ENCODE results near the gene SLIT3. TPM values are rescaled to one million over a fixed set of nuclear protein-coding genes. Genes with fewer than 3 reads are reported as not detected.

The SLIT3 gene
- polyA plus RNA-seq, 4 donors, result 44.8 to 57.0 (median 49.6) TPM

DNA sequence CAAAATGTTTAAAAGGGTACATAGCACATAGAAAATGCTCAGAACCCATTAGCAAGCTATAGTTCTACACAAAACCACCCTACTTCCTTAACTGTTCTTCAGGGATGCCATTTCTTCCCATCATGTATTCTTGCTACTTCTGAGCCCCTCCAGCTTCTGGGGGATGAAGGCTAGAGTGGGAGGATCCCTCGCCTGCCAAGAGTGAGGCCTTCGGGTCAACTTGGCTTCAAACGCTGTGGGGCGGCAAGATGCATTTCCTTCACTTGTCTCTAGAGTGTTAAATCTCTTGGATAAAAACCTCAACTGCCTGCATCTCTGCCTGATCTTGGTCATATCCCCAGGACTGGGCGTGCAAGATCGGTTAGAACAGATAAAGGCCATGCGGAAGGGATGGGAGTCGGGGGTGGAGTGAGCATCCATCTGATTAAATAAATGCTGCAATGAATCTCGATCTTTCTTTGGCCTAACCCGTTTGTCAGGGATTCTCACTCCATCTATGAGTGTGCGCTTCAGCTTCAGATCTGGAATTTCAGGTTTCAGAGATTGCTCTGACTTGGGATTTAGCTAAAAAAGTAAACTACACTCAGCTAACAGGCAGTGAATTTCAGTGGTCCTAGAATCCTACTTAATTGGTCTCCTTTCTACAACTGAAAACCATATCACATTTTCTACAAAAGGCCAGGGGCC lies 603.8 kb downstream of the SLIT3 start:
- no peak for DNase-seq (ENCODE audit: low read depth in 4 of 4, low spot score in 2 of 4)

DNA sequence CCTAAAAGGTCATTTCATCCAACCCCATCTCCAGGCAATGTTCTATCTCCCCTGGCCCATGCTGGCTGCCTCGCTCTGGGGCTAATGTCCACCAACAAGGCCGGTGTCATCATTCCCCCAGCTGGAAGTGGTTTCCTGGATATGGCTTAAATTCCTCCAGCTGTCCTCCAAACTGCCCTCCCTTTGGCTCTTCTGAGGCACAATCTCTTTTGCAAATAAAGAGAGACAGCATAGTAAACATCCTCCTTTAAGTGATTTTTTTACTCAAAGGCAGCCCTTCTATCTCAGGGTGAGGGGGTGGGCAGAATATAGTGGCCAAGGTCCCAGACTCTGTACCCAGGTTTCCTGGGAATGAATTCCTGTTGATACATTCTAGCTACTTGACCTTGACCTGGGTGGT lies 604.3 kb downstream of the SLIT3 start:
- DNase-seq (ENCODE audit: low read depth in 4 of 4, low spot score in 2 of 4), result no peak

DNA sequence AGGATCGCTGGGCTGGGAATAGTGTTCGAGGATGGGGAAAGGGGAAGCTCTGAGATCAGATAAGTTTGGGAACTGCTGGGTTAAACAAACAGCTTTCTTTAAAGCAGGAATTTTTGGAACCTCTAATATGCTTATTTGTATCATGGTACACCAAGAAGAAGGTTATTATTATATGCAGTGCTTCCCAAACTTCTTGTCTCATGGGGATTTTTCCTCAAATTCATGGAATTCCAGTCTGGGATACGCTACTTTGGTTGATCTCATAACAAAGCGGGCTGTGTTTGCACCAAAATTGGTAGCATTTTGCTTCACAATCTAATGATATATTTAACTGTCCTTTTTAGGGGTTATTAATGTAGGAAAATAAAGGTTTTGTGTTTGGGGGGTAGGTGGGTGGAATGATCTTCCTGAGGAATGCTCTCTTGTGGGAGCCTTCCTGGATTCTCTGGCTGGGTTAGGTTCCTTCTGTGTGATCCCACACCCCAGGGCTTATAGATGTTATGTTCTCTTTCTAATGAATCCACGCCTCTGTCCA lies 605.6 kb downstream of the SLIT3 start:
- DNase-seq (ENCODE audit: low read depth in 4 of 4, low spot score in 2 of 4), result no peak

DNA sequence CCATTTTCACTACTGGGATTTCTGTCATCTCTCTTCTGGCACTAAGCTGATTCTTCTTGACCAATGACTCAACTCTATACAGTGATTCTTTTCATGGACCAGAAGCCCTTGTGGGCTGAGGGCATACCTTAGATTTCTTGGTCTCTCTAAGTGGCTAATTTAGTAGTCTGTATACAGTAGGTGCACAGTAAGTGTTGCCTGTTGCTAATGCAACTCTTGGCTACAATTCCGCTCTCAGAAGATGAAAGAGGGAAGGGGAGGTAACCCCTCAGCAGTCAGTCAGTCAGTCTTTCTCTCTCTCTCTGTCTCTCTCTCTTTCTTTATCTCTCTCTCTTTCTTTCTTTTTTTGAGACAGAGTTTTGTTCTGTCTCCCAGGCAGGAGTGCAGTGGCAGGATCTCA lies 606.6 kb downstream of the SLIT3 start:
- DNase-seq (ENCODE audit: low read depth in 4 of 4, low spot score in 2 of 4), result no peak

DNA sequence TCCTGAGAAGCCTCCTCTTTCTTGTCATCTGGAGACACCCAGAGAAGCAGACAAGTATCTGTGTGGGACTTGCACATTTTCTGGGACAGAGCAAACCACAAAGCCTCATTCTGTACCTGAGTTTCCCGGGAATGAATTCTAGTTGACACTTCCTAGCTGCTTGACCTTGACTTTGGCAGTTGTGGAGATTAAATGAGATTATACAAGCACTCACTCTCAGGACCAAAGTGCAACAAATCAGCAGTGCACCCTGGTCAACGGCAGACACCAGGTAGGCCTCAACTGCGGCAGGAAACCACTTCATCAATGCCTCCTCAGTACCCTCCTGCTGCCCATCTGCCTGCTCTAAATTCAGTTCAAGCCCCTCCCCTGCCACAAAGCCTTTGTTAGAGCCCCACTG lies 607.1 kb downstream of the SLIT3 start:
- DNase-seq (ENCODE audit: low read depth in 4 of 4, low spot score in 2 of 4), result no peak

DNA sequence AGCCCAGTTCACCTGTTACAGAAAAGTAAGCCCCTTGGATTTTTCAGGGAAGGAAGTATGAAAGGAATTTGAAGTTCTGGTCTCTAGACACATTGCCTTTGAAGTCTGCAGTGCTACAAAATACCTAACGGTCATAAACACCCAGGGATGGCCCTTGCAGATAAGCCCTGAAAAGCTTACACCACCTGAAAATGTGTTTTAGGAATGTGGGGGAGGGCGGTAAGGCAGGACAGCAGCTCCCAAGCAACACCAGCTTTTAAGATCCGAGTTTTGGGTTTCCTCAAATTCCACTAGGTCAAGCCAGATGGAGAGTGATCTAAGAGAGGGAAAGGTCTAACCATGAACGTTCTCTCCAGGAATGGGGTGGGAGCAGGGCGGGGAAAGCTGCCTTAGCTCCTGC lies 607.6 kb downstream of the SLIT3 start:
- DNase-seq (ENCODE audit: low read depth in 4 of 4, low spot score in 2 of 4), result no peak

DNA sequence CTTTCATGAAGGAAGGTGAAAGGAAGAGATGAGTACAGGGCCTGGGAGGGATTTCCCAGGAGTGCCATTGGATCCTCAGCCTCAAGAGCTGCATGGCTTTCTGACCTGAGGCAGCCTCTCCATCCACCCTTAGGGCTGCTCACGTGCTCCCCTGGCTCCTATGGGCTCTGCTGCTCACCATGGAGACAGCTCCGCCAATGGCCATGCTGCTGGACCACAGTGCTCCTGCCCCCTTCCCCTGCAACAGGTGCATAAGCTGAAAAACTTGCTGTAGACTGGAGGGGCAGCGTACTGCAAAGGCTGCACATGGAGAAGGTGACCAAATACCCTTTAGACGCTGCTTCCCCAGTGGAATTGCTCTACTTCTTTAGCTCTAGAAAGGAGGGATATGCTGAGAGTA lies 609.0 kb downstream of the SLIT3 start:
- no peak for DNase-seq (ENCODE audit: low read depth in 4 of 4, low spot score in 2 of 4)

DNA sequence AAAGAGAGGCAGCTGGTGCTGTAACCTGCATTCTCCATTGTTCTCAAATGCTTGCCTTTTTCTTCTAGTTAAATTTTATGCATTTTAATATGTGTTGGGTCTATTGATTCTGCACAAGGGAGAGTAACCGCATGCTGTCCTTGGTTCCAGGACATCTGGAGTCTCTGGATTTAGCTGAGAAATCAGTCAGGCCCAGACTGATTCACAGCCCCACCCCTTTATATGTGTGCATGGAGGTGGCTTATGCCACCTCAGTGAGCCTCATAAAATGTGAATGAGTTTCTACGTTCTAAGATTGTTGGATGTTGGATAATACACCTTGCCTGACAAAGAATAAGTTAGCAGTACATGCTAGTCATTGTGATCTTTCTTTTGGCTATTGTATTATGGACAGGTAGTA lies 611.7 kb downstream of the SLIT3 start:
- DNase-seq (ENCODE audit: low read depth in 4 of 4, low spot score in 2 of 4), result no peak

DNA sequence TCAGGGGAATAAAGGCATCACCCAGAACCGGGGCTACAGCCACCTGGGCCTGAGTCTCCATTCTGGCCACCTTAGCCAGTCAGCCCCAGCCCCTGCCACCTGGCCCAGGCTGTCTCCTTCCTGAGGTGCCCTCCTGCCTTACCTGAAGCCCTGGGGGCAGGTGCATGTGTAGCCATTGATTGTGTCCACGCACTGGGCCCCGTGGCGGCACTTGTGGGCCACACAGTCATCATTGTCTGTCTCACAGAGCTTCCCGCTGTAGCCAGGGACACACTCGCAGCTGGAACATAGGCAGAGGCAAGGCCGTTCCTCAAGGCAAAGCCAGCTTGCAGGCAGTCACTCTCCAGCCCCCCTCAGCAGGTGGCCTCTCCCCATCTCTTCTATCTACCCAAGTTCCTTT lies 614.1 kb downstream of the SLIT3 start:
- no peak for DNase-seq (ENCODE audit: low read depth in 4 of 4, low spot score in 2 of 4)

DNA sequence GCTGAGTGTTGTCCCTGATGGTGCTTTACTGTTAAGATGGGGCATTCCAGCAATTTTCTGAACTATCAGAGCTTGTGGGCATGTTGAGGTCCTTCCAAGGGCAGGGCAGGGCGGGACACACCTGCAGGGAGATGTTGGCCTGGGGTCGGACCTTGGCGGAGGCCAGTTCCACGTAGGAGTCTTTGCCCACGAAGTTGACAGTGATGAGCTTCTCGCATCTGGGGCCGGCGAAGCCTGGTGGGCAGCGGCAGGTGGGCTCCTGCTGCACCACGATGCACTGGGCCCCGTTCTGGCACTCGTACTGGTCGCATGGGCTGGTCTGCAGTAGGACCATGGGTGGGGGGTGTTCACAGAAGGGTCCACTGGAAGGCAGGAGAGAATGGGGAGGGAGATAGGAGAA lies 615.4 kb downstream of the SLIT3 start:
- no peak for DNase-seq (ENCODE audit: low read depth in 4 of 4, low spot score in 2 of 4)

DNA sequence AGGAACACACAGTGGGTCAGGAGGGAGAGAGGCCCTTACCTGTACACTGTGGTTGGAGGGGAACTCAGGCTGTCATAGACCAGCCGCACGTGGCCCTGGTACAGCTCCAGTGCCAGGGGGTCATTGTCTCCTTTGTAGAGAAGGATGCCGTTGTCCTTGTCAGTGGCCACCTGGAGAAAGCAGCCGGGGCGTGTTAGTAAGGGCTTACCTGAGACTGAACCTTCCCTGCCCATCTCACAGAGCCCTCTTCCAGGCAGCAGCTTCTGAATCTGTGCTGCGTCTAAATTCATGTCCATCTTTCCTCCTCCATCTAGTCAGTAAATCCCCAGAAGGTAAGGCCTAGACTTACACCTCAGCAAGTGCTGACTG lies 617.0 kb downstream of the SLIT3 start:
- no peak for DNase-seq (ENCODE audit: low read depth in 4 of 4, low spot score in 2 of 4)

DNA sequence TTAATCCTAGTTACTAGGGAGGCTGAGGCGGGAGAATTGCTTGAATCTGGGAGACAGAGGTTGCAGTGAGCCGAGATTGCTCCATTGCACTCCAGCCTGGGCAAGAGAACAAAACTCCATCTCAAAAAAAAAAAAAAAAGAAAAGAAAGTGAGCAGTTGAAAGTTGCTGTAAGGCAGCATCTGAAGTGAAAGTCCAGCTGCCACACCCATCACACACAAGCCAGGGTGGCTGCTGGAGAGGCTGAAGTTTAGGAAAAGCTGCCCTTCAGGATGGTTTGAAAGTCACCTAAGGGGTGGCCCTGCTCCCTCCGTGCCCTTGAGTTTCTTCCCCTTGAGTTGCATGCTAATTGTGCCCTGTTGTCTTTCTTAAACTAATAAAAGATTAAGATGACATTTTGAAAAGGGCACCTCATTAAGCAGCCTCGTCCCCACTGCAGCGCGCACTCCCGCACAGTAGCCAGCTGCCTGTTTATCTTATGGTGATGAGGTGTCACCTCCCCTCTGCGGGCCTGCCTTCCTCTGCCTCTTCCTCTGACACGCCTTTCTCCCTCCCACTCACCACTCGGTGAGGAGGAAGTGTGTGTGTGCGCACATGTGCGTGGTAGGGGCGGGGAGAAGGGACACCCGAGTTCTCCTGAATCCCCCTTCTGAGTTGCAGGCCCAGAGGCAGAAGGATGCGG lies 617.6 kb downstream of the SLIT3 start:
- no peak for DNase-seq (ENCODE audit: low read depth in 4 of 4, low spot score in 2 of 4)

DNA sequence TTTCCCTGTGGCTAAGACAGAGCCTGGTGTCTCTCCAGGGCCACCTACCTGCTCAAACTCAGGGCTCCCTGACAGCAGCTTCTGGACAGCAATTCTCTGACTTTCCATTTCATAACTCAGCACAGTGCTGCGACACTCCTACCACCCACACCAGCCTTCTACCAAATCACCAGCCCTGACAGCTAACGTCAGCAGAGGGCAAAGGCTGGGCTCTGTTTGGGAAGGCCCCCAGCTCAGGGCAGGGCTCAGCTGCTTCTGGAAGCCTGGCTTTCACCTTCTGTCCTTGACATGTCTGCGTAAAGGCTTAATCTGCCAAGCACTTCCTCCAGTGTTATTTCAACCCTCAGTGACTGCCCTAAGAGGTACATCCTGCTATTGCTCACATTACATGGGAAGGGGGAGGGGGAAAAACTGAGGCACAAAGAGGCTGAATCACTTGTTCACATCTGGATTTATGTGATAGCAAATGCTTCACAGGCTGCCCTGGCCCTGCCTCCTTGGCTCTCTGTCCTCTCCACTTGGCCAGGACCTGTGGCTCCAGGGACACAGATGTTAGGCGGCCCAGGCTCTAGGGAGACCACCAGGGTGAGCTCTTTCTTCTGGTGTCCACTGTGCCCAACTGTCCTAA lies 619.3 kb downstream of the SLIT3 start:
- DNase-seq (ENCODE audit: low read depth in 4 of 4, low spot score in 2 of 4), result no peak

DNA sequence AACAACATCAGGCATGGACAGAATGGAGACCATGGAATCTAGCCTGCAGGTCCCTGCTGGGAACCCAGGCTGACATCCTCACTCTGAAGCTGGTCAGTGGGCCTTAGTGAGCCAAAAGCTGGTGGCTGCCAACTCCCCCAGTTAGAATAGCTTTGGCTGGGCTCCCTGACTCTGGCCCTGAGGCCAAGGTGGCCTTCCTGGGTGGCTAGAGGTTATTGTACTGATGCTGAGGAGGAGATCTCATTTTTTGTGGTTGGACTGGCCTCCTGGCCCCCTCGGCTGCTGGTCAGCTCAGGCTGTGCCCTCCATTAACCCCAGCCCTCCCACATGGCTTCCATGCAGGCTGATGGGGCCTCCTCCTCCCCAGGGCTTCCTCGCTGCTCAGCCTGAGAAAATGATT lies 620.5 kb downstream of the SLIT3 start:
- DNase-seq (ENCODE audit: low read depth in 4 of 4, low spot score in 2 of 4), result no peak

DNA sequence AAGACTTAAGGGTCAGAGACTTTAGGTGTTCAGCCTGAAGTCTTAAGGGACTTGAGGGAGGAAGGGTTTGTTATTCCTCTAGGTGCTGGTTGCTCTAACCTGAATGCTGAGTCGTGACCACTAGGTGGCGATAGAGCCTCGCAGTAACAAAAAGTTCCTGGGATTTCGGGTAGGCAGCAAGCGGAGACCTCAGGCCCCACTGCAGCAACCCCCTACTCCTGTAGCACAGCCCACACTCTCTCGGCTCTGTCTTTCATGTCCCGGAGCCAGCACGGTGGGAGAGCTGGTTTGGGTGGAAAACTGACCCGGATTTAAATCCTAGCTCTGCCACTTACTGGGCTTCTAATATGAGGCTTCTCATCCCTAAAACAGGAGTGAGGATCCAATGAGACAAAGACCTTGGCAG lies 621.4 kb downstream of the SLIT3 start:
- peak; percentile 62 to 78 (median 64) for DNase-seq (ENCODE audit: low read depth in 4 of 4, low spot score in 2 of 4)

DNA sequence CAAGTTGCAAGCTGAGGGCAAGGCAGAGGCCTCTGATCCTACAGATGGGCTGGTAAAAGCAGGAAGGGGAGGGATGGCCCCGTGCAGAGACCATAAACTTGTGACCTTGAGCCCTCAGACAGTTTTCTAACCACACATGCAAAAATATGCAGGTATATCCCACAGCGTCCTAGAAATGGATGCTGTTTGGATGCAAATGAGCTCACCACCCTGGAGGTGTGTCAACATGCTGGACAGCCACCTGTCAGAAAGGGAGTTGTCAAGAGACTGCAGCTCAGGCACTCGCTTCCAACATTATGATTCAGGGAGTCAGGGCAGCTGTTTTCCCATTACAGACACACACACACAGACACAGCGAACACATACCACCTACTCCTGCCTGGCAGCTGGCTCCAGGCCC lies 624.4 kb downstream of the SLIT3 start:
- DNase-seq (ENCODE audit: low read depth in 4 of 4, low spot score in 2 of 4), result no peak

DNA sequence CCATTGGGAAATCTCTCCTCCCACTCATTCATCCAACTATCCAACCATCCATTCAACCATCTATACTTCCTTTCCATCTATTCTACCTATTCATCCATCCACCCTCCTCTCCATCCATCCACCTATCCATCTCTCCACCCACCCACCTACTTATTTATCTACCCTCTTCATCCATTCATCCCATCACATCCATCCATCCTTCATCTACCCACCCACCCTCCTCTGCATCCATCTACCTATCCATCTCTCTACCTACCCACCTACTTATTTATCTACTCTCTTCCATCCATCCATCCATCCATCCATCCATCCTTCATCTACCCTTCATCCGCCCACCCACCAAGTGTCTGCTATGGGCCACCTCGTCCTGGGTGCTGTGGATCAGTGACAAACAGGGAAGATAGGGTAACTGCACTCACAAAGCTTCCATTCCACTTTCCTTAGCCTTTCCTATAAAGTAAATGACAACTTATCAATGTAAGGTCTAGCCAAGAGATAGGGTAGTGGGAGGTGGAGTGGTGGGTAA lies 625.0 kb downstream of the SLIT3 start:
- no peak for DNase-seq (ENCODE audit: low read depth in 4 of 4, low spot score in 2 of 4)

DNA sequence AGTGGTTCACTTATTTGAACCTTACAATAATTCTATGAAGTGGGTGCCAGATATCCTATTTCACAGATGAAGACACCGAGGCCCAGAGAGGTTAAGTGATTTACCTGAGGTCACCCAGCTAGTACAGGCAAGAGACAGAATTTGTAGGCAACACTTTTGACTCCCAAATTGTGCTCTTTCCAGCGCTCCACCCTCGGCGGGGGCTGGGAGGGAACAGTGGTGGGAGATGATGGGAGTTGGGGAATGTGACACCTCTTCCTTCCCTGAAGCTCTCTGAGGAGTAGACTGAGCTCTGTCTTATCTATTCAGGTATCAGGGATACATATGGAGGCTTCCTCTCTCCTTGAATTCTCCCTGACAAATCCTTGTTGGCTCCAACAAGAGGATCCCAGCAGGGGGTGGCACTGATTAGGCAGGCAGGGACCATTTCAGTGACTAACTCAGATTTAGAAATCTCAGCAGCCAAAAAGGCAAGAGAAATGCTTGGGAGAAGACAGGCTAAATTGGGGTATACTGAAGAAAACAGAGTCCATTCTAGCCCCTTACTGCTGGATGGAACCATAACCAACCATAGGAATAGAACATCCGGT lies 626.0 kb downstream of the SLIT3 start:
- DNase-seq (ENCODE audit: low read depth in 4 of 4, low spot score in 2 of 4), result no peak

DNA sequence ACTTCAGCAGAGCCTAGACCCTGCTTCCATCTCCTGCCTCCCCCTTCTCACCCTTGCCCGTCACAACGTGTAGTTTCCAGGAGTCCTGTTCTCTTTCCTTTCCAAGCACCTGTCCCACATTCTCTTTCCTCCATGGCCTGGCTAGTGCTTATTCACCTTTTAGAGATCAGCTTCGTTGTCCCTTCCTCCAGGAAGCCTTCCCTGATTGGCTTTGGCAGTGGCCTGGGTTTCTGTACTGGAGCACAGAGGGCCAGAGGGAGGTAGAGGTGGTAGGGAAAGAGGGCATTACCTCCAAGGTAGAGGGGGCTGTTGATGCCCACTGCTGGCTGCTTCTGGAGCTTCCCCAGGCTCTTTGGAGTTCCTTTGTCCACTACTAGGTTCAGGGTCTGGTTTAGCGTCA lies 628.1 kb downstream of the SLIT3 start:
- DNase-seq (ENCODE audit: low read depth in 4 of 4, low spot score in 2 of 4), result no peak

DNA sequence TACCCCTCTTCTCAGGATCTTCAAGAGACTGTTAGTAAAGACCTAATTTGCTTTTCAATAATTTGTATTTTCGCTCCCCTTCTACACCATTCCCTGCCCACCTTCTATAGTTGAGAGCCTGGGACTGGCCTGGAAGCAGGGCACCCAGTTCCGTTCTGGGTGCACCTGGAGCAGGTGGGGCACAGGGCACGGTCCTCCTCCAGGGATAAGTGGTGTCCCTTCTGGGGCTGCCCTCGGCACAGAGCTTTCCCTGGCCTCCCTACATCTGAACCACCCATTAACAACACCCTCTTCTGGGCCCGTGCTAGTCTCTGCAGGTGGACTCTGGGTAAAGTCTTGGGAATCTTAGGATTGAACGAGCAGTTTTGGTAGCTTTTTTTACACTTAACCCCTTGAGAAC lies 628.9 kb downstream of the SLIT3 start:
- no peak for DNase-seq (ENCODE audit: low read depth in 4 of 4, low spot score in 2 of 4)

DNA sequence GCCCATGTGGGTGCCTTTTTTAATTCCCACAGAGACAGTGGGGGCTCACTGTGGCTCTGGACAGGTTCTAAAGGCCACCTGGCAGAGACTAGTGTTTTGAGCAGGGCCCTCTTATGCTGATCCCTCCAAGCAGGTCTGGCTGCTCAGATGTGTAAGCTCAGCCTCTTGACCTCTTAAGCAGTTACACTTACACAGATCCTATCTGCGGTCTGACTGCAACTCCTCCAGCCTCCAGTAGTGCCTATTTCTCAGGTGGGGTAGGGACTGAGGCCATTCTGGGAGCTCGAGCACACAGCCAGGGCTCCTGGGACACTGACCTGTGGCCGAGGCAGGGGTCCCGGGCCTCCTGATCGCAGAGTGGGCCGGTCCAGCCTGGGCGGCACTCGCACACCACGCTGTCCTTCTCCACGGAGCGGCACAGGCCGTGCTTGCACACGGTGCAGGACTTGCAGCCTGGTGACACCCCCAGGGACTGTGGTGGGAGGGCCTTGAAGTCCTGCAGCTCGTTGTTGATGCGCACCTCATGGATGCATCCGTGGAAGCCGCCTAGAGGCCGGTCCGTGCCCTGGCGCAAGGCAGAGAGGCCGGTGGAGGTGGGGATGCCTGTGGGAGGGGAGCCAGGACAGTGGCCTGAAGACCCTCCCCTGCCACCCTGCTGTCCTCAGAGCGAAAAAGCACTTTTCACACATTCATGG lies 629.9 kb downstream of the SLIT3 start:
- DNase-seq (ENCODE audit: low read depth in 4 of 4, low spot score in 2 of 4), result no peak
